GM10847 (cell line): ENCODE results near the gene CCDC148.

Experiments used
- POLR2A ChIP-seq: IDR thresholded peaks from 2 replicates; pipeline ENCODE4 v1.6.1; 2011; ENCODE audit not compliant: insufficient read length; ENCODE audit errors: extremely low read depth

Gene CCDC148

DNA sequence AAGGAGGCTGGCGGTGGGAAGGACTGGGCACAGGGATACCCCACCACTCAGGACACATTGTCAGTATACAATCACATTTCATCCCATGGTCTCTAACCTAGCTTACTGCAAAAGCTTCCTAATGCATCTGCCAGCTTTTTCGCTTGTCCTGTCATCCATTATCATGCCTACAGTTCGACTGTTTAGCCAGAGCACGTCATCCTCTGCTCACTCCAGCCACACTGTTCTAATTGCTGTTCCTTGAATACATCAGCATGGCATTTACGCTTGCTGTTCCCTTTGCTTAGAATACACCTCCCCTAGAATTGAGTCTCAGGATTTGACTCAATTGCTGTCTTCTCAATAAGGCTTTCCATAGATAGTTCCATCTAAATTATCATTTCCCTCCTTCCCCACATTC, 166.3 kb downstream of the CCDC148 start:
- TF ChIP-seq POLR2A = no peak

DNA sequence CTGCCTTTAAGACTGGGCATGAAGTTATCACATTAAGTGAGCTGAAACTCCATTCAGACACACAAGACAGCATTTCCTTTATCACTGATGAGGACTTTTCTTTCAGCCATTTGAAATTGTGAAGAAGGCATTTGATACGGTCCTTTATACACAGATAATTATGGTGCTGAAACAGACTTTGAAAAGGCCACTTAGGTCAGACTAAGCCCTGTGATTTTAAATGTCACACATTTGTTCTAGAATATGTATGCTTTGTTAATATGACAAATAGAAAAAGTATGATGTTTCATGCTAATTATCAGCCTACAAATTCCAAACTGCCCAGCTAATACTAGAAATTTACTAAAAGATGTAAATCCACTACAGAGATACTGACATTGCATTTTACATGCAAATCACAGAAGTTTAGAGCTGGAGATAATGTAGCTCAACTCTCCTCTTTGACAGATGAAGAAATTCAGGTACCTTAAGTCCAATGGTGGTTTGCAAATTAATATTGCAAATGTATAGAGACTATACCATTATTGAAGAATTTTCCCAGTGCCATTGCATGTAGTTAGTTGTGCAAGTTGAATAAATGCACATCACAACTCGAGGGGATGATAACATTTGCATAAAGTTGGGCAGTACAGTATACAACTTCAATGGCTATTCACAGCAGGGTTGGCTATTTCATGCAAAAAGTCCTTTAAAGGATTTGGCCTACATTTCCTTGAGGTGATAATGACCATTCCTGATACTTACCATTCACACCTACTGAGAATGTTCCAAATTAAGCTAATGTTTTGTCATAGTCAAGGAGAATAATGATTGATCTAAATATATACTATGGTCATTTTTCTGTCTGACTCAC, 179.7 kb downstream of the CCDC148 start:
- TF ChIP-seq POLR2A = no peak

GRCh38 chr2:158273791-158274190, 182.8 kb downstream of the CCDC148 start:
- TF ChIP-seq POLR2A = no peak

GRCh38 chr2:158270536-158270935, 186.0 kb downstream of the CCDC148 start:
- TF ChIP-seq POLR2A = no peak

- TF ChIP-seq POLR2A = no peak
Measured at GRCh38 chr2:158269143-158269542, 187.4 kb downstream of the CCDC148 start.

- no peak for TF ChIP-seq POLR2A
Measured at GRCh38 chr2:158266111-158266510, 190.4 kb downstream of the CCDC148 start.

DNA sequence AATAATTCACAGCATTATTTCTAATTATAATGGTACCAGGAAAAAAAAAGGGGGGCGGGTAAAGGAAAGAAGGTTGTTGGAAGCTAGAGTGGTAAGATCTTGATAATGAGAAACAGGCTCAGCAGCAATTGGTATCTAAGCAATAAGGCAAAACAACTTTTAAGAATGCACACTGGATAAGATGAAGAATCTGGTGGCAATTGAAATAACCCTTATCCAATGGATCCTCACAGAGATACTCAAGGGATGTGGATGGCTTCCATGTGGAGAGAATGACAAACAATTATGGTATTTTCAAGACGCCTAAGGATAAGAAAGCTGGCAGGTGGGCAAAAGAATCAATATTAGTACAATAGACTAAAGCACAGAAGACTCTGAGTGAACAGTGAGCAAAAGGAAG, 201.3 kb downstream of the CCDC148 start:
- no peak for TF ChIP-seq POLR2A

DNA sequence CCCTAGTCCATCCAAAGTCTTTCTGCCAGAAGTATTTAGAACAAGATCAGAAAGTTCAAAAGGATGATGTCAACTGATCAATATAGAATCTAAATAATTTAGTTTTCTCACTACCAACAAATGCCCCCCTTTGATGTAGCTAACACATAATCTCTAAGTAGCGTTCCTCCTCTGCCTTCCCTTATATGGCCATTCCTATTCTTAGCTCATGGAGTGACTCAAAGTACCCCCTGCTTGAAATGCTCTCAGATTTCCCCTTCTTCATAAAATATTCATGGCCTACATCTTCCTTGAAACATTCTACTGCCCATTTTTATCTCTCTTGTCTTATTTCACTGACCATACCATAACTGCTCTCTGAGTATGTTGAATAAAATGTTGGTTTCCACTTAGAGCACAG, 203.4 kb downstream of the CCDC148 start:
- no peak for TF ChIP-seq POLR2A

DNA sequence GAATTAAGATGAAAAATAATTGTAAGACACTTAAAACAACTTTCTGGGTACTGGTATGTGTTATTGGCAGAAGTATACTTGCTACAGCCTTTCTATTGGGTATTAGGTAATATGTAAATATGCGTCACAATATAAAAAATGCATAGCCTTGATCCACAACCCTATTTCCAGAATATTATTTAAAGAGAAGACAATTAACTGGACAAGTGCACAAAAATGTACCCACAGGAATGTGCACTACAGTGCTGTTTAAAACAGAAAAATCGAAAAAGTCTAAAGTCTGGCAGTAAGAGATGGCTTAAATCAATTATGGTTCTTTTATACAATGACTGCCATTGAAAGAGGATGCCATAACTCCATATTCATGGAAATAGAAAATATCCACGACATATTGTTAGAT, 205.2 kb downstream of the CCDC148 start:
- TF ChIP-seq POLR2A = no peak

DNA sequence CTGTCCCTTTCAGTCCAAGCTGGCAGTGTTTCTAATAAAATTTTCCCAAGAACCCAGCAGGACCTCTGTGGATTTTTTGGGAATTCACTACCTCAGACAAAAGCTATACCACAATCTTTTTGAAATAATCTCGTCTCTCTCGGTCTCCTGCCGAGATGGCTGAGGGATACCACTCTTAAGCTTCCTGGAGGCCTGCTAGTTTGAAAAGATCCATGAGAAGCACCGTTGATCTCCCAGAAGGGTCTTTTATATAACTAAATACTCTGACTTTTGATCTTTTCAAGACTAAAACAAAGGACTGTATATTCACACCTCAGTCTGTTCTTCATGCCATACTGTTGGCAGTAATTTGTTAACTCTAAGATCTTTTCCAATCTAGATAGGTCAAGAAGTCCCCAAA, 213.2 kb downstream of the CCDC148 start:
- no peak for TF ChIP-seq POLR2A

DNA sequence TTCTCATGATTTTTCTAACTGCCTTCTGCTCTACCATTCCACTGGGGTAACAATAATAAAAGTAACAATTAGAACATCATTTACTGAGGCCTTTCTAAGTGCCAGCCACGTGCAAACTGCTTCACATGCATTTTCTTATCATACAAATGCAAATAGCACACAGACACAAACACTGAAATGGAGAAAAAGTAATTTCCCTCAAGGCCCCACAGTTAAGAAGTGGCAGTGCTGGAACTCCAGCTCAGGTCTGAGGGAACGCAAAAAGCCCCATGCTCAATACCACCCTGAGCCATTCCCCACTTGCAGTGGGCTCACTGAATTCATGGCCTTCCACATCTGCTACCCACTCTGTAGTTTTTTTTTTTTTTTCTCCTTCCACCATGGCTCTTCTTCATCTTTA, 214.3 kb downstream of the CCDC148 start:
- no peak for TF ChIP-seq POLR2A

DNA sequence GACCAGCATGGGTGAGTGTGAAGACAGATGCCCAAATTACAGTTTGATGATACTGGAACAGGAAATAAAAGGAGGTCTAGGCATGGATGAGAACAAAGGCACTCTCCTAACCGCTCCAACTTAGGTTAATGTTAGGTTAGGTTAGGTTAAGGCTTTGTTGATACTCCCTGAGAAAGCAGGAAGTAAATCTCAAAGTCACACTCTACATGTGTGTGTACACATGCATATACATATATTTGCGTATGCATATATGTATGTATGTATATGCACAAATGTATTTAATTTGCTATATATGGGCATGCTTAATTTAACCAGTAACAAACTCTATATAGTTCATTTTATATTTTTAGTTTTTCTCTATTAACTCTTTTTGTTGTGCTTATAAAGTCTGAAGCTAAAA, 215.6 kb downstream of the CCDC148 start:
- TF ChIP-seq POLR2A = no peak

- no peak for TF ChIP-seq POLR2A
Measured at GRCh38 chr2:158239271-158239670, 217.3 kb downstream of the CCDC148 start.

DNA sequence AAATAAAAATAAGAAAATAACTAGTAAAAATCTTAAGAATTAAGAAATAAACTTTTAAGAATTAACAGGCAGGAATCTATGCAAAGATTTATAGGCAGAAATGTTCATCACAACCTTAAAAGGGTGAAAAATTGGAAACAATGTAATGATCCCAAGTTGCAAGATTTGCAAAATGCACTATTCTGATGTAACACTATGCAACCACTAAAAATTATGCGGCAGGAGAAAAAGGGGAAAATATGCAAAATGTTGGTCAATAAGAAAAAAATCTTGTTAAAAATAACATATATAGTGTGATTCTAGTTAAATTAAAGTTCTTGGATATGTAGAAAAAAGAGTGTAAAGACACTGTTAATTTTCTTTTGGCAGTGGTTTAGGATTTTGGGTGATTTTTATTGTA, 222.1 kb downstream of the CCDC148 start:
- no peak for TF ChIP-seq POLR2A

- TF ChIP-seq POLR2A = no peak
Measured at GRCh38 chr2:158232476-158232875, 224.1 kb downstream of the CCDC148 start.

DNA sequence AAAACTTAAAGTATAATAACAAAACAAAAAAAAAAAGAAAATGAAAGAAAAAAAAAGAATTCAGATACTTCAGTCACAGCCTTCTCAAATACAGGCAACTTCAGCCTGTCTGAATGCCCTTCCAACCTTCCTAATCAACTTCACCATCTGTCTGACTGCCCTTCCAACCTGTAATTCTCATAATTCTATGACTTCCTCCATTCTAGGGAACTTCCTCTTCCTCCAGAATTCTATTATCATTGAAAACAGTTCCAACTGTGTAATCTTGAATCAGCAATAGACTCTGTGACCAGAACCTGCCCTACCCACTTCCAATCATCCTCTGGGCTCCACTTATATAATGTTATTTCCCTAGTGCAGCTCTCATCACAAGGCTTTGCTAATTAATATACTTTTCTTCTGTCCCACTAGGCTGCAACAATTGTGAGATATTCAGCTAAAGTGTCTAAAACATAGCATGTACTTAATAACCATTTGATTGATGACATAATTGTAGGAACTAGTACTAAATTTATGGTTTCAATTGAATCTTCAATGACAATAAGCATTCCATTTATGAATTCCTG, 227.5 kb downstream of the CCDC148 start:
- no peak for TF ChIP-seq POLR2A

- TF ChIP-seq POLR2A = no peak
Measured at GRCh38 chr2:158221063-158222020, 235.2 kb downstream of the CCDC148 start.
